OCI-LY1 (cell line): Measurements from ENCODE around the gene BBS12.

Experiments
- CTCF ChIP-seq: fragments of 200-600 bp; sonication (generic), shearing (Covaris generic); IDR thresholded peaks from 2 replicates; pipeline ENCODE4 v1.5.1; 2017; ENCODE audit warnings: mild to moderate bottlenecking, antibody characterized with exemption, low read length, moderate library complexity, mixed read lengths
- EZH2 ChIP-seq: fragments of 200-600 bp; sonication (generic), shearing (Covaris generic); IDR thresholded peaks from 2 replicates; pipeline ENCODE4 v1.8.0; 2017; ENCODE audit warnings: borderline replicate concordance, mixed run types, mild to moderate bottlenecking, antibody characterized with exemption, low read length, moderate library complexity, mixed read lengths

- no peak for TF ChIP-seq CTCF
- TF ChIP-seq EZH2: no peak
These were observed 11.7 kb downstream of the BBS12 start for GRCh38 chr4:122744229-122744628.
